Right lung (tissue), 10 donors: Measurements from ENCODE around the gene ADPRS. TPM values are rescaled to one million over a fixed set of nuclear protein-coding genes. Genes with fewer than 3 reads are reported as not detected.
A peak's percentile ranks its signal among the peaks of the same experiment; 100 is the strongest.

Experiments used
- DNase-seq, 2 donors: peaks; one replicate each; pipeline ENCODE4 v3.0.0-alpha.2; 2013
- long read RNA-seq, 8 donors: transcript quantifications; one replicate each; lab custom pipeline, GENCODE V29; 2026
- polyA plus RNA-seq, 5 donors: library from polyadenylated mRNA; unstranded; fragments of 120-200 nt; gene quantifications; one replicate each; pipeline versions ENCODE4 v1.2.1 to v1.2.3, GENCODE V29; 2013; ENCODE audit warnings: inconsistent platforms in 1 of 5, low replicate concordance in 1 of 5; ENCODE audit not compliant: insufficient read length in 5 of 5, insufficient read depth in 1 of 5

ADPRS gene, protein sequence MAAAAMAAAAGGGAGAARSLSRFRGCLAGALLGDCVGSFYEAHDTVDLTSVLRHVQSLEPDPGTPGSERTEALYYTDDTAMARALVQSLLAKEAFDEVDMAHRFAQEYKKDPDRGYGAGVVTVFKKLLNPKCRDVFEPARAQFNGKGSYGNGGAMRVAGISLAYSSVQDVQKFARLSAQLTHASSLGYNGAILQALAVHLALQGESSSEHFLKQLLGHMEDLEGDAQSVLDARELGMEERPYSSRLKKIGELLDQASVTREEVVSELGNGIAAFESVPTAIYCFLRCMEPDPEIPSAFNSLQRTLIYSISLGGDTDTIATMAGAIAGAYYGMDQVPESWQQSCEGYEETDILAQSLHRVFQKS
- polyA plus RNA-seq: 10 to 100 TPM; 22.5 to 33.7 (median 31.6) TPM
- long read RNA-seq, donor 1, transcript ADPRHL2-201 (6 exons, 1,668 nt): major isoform, 20 of 20 reads
- long read RNA-seq, donor 1, partial matches to known transcripts: 0 of 20 reads
- long read RNA-seq, donor 1, other reads (novel, unspliced or antisense): 0 of 20 reads
- long read RNA-seq, donor 2, partial matches to known transcripts: 0 of 4 reads
- long read RNA-seq, donor 2, other reads (novel, unspliced or antisense): 0 of 4 reads
- long read RNA-seq, donor 3, transcript ADPRHL2-201 (6 exons, 1,668 nt): major isoform, 20 of 20 reads
- long read RNA-seq, donor 3, partial matches to known transcripts: 0 of 20 reads
- long read RNA-seq, donor 3, other reads (novel, unspliced or antisense): 0 of 20 reads
- long read RNA-seq, donor 4, transcript ADPRHL2-201 (6 exons, 1,668 nt): major isoform, 16 of 16 reads
- long read RNA-seq, donor 4, partial matches to known transcripts: 0 of 16 reads
- long read RNA-seq, donor 4, other reads (novel, unspliced or antisense): 0 of 16 reads
- long read RNA-seq, donor 5, transcript ADPRHL2-201 (6 exons, 1,668 nt): major isoform, 6 of 31 reads
- long read RNA-seq, donor 5, partial matches to known transcripts: 25 of 31 reads
- long read RNA-seq, donor 5, other reads (novel, unspliced or antisense): 0 of 31 reads
- long read RNA-seq, donor 6, transcript ADPRHL2-201 (6 exons, 1,668 nt): major isoform, 19 of 50 reads
- long read RNA-seq, donor 6, partial matches to known transcripts: 31 of 50 reads
- long read RNA-seq, donor 6, other reads (novel, unspliced or antisense): 0 of 50 reads
- long read RNA-seq, donor 7, transcript ADPRHL2-201 (6 exons, 1,668 nt): major isoform, 11 of 11 reads
- long read RNA-seq, donor 7, partial matches to known transcripts: 0 of 11 reads
- long read RNA-seq, donor 7, other reads (novel, unspliced or antisense): 0 of 11 reads
- long read RNA-seq, donor 8, transcript ADPRHL2-201 (6 exons, 1,668 nt): major isoform, 5 of 5 reads
- long read RNA-seq, donor 8, partial matches to known transcripts: 0 of 5 reads
- long read RNA-seq, donor 8, other reads (novel, unspliced or antisense): 0 of 5 reads

DNA sequence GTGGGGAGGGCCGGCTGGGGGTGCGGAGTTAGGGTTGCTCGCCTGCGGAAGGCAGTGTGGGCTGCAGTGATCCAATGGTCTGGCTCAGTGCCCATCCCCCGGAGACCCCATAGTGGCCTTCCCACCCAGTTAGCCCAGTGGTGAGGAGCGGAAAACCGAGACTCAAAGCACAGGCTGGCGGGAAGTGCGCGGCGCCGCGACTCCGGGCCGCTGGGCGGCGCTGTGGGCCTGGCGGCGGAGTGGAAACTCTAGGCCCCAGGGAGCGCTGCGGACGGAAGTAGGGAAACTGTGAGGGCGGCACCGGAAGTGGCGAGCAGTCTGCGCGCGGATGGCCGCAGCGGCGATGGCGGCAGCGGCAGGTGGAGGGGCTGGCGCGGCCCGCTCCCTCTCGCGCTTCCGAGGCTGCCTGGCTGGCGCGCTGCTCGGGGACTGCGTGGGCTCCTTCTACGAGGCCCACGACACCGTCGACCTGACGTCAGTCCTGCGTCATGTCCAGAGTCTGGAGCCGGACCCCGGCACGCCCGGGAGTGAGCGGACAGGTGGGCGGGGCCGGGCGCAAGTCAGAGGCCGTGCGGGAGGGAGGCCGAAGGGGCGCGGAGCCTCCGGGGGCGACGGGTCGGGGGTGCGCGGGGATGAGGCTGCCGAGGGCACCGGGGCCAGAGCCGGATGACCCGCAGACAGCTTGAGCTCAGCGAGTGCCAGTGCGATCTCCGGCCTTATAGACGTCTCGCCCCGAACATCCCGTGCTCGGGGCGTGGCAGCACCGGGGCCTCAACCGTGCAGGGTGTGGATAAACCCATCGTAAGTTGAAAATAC is at the start of gene ADPRS:
Gene ADPRS (plus strand): TSS at position 316 of the 816 bp plus-strand sequence. CDS start 13 bp downstream, at position 329.
- DNase-seq: peak; percentile 88 to 89

DNA sequence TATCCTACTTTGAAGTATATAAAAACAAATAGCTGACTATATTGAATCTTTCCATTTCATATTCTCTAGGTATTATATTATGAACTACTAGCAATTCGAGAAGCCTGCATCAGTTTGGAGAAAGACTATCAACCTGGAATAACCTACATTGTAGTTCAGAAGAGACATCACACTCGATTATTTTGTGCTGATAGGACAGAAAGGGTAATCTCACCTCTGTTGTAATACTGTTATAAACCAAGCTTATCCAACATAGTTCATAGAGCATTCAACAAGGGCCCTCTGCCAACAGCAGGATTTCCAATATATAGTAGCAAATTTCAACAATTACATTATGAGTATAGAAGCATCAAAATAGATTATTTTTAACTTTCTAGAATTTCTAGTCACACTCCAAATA is 48.5 kb upstream of the ADPRS start:
- DNase-seq: no peak

DNA sequence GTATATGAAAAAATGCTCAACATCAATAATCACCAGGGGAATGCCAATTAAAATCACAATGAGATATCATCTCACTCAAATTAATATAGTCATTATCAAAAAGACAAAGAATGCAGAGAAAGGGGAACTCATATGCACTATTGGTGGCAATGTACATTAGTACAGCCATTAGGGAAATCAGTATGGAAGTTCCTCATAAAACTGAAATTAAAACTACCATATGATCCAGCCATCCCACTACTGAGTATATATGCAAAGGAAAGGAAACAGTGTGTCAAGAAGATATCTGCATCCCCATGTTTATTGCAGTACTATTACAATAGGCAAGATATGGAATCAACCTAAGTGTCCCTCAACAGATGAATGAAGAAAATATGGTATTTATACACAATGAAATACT is 36.9 kb upstream of the ADPRS start:
- DNase-seq: no peak

DNA sequence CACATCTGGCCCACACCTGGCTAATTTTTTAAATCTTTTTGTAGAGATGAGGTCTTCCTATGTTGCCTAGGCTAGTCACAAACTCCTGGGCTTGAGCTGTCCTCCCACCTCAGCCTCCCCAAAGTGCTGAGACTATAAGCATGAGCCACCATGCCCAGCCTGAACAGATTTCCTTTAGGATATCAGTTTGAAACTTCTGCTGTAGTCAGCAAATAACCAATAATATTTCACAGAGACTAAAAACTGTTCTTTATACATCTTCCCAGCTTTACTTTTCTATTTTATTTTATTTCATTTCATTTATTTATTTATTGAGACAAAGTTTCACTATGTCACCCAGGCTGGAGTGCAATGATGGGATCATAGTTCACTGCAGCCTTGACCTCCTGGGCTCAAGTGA is 34.7 kb upstream of the ADPRS start:
- no peak for DNase-seq

DNA sequence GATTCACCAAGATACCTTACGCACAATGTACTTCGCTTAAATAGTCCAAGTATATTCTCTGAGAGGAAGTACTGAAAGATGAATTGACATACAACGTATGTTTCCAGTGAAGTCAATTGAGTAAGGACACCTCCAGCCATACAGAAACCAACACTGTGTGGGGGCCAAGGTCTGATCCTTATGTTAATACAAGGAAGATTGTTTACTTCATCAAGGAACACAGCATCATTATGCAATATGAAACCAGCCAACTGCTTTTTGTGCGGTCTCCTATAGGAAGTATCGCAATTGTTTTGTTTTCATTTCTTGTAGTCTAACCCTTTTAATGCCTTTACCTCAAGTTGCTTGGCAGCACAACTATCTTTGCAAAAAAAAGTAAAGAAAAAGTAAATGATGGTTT is 33.0 kb upstream of the ADPRS start:
- no peak for DNase-seq

DNA sequence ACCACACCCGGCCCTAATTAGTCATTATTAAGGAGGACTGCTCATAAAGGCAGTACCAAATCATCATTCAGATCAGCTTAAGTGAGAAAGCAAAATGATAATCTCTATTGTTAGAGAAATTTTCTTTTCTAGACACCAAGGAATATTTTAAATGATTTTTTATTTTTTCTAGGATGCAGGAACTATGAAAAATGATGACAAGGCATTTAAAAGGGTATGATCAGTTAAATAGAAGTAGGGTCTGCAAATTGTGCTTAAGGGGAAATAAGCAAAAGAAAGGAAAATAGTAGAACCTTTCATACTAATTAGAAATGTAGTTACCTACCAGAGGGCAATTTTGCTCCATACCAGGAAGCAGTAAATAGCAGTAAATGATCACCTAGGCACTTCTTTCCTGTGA is 26.4 kb upstream of the ADPRS start:
- no peak for DNase-seq

DNA sequence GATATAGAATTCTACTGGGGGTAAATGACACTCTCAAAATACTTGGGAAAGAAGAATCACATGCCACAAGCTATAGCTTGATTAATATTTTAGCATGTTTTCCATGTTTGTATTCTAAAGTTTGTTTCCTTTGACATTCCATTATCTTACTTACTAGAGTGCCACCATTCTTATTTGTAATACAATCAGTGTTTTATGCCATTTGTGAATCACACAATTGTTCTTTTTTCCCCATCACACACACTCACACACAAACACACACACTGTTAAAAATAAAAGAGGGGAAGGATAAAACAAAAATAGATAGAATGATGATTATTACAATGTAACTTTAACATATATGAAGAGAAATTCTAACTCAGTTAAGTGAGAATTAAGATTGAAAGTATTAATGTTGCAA is 20.8 kb upstream of the ADPRS start:
- DNase-seq: no peak

DNA sequence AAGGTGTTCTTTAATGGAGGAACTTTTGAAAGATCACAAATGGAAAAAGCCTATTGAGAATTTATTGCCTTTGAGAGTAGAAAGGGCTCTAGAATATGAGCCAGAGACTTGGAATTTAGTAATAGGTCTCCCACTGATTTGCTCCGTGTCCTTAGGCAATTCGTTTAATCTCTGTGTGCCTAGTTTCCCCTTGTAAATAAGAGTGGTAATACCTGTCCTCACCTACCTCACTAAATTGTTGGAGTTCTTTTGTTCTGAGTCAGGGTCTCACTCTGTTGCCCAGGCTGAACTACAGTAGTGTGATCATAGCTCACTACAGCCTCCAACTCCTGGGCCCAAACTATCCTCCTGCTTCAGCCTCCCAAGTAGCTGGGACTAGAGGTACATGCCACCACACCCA is 19.8 kb upstream of the ADPRS start:
- DNase-seq: no peak

DNA sequence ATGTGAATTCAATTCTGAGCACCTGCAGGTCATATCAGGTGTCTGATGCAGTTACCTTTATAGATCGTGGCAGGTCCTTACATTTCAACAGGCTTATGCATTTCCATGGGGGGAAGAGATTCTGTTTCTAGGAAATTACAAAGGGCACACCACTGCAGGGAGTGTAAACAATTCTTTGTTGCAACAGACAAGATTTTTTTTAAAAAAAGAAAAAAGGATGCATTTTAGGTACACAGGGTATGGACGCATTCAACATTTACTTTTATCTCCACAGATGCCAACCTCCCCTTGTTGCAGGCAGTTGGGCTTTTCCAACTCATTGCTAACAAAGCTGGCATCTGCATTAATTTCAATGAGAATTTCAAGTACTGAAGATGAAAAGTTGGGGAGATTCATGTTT is 18.3 kb upstream of the ADPRS start:
- no peak for DNase-seq

DNA sequence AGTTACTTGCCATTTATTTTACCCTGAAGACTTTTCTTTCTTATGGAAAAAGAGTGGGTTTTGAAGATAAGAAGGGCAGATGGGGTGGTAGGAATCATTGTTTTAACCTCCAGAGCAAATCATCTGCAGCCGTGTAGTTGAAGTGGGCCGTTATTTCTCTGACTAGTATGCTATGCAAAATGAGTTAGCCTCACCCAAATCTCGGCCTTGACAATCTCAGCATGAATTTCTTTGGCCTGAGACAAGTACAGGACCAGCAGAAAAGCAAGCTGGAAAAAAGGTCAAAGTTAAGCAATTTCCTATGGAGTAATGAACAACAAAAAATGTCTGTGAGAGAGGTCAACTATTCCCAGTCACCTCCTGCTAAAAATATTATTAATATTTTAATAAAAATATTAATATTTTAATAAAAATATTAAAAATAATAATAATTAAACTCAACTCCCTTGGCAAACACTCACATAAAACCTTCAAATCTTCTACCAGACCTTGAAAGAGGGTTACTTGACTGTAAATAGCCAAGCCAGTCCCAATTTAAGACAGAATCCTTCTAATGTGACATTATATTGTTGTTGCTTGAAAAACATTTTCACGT is 11.6 kb upstream of the ADPRS start:
- no peak for DNase-seq

DNA sequence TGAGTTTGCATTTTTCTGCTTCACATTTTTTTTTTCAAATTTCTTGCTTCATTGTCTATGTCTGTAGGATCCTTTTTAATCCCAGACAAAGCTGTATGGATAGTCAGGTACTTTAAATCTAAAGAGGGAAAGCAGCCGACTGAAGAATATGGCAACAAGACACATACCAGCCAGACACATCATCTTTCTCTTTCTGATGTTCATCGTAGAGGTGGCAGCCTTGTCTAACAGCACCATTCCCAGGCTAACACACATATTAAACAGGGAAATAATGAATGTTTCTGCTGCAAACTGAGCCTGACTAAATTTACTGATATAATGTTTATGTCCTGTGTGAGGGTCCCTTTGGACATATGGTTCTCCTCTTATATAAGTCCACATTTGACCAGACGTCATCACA is 8.5 kb upstream of the ADPRS start:
- no peak for DNase-seq

DNA sequence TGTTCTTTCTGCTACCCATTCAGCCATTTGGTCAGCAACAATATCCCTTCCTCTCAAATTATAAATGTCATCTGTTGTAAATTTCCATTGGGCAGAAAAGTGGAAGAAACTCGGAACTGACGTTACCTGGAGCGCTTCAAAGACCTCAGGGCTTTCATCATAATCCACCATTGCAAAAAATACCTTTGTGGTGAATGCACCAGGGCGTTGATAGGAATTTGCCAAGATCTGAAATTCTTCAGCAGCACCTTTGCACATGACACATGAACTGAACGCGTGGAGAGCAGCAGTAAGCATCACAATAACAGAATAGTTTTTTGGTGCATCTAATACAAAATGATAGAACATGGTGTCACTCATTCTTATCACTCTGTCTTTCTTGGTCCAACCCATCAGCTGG is 7.9 kb upstream of the ADPRS start:
- no peak for DNase-seq

DNA sequence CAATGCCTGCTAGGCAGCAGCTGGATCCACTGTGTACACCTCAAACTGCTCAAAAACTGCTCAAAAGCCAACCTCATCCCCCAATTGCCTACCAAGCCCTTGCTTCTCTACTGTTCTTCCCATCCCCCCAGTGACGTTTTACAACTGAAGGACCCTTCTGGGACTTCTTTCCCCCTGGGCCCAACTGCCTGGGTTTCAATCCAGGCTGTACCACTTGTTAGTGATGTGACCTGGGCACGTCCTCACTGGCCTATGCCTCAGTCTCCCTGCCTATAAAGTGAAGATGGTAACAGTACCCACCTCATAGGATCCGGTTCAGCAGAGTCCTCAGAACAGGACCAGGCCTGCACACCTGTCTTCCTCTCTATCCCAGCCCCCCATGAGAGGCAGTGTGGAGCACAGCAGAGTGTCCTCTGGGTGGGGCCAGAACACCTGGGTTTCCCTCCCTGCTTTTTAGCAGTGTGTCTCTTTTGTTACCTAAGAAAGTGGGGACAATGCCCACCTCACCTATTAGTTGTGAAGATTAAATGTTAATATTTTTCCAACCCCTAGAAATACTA is 6.7 kb upstream of the ADPRS start:
- DNase-seq: no peak

DNA sequence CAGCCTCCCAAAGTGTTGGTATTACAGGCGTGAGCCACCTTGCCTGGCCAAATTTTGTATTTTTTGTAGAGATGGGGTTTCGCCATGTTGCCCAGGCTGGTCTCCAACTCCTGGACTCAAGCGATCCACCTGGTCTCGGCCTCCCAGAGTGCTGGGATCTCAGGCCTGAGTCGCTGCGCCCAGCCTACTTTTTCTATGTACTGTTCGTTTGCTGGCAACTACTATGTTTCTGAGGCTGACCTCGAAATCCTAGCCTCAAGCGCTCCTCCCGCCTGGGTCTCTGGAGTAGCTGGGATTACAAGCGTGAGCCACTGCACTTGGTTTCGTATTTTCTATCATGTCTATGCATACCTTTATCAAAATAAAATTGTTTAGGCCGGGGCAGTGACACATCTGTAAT is 5.5 kb upstream of the ADPRS start:
- DNase-seq: no peak

DNA sequence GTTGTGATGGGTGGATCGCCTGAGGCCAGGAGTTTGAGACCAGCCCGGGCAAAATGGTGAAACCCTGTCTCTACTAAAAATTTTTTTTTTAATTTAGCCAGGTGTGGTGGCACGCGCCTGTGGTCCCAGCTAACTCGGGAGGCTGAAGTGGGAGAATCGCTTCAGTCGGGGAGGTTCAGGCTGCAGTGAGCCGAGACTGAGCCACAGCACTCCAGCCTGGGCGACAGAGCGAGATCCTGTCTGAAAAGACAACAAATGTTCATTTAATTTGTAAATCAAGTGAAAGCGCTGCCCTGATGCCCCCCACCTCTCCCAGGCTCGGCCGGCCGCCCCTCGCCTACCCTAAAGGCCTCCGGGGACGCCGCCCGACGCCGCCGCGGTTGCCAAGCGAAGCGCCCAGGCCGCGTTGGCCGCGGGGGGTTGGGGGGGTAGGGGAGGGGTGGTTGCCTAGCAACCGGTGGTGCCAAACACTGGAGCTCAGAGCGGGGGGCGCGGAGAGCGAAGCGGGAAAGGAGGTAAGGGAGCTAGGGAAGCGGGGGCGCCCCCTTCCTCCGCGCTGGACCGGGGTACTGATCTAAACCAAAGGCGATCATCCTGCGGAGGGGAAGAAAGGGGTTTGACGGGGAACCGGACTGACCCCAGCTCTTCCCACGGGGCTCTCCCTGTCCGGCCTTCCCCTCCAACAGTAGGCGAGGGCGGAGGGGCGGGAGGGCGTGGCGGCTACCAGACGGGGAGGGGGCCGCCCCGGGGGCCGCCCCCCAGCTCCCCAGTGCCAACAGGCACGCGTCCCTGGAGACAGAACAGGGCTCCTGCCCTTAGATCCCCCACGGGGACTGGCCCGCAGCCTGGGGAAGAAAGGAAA is 4.8 kb upstream of the ADPRS start, which contains the start of gene TEKT2:
Gene TEKT2 (plus strand): TSS at position 460 of the 862 bp plus-strand sequence. CDS start 828 bp downstream, outside the sequence.
- DNase-seq: peak; percentile 84 to 89

DNA sequence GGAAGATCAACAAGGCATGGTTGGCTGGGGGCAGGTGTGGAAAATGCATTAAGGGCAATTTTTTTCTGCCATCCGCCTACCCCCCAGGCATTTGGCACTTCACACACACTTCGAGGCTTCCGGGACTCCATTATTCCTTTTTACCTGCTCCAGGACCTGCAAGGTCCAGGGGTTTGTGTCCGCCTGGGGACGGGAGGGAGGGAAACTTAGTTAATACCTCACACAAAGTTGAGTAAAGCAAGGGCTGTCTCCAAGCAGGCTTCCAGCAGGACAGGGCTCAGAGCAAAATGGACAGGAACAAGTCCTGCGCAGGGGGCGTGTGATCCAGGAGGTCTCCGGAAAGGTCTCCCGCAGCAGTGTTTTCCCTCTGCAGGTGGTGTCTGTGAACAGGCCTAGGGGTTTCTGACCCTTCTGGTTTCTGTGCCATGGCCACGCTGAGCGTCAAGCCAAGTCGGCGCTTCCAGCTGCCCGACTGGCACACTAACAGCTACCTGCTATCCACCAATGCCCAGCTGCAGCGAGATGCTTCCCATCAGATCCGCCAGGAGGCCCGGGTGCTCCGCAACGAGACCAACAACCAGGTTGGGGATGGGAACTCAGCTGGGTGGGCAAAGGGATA is 4.1 kb upstream of the ADPRS start:
- no peak for DNase-seq

DNA sequence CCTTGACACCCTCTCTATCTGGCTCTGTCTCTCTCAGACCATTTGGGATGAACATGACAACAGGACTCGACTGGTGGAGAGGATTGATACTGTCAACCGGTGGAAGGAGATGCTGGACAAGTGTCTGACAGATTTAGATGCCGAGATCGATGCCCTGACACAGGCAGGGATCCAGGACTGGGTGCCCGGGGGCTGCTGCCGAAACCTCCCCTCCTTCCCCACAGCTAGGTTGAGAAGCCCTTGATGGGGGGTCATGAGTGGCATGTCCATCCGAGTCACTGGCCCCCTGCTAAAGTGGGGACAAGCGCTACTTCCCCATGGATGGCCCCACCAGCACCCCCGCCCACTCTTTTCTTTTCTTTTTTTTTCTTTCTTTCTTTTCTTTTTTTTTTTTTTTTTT is 3.6 kb upstream of the ADPRS start:
- DNase-seq: no peak
